GM21528 (cell line): ENCODE measurements around the gene HLA-E.

Source experiments
- ATAC-seq: cut with Tn5 transposase; IDR thresholded peaks from one replicate; pipeline ENCODE4 v1.9.1; 2021; ENCODE audit warnings: mild to moderate bottlenecking, moderate library complexity; ENCODE audit not compliant: unreplicated experiment, low FRiP score

The HLA-E gene

GRCh38 chr6:30533460-30534294 lies 44.4 kb downstream of the HLA-E start:
- no peak for ATAC-seq

GRCh38 chr6:30537931-30538330 lies 48.6 kb downstream of the HLA-E start:
- no peak for ATAC-seq

GRCh38 chr6:30541515-30542403 lies 52.5 kb downstream of the HLA-E start:
- no peak for ATAC-seq

- no peak for ATAC-seq
Observed at GRCh38 chr6:30542404-30542725, 53.1 kb downstream of the HLA-E start.

- no peak for ATAC-seq
Observed at GRCh38 chr6:30542915-30543314, 53.6 kb downstream of the HLA-E start.
